ENCODE data around the gene TUBGCP3.
"Not testable (repeated sequence)": the region's sequence is repeated elsewhere in the genome, so short reads cannot be mapped to it uniquely, and the experiment has no call there.

TUBGCP3 gene

DNA sequence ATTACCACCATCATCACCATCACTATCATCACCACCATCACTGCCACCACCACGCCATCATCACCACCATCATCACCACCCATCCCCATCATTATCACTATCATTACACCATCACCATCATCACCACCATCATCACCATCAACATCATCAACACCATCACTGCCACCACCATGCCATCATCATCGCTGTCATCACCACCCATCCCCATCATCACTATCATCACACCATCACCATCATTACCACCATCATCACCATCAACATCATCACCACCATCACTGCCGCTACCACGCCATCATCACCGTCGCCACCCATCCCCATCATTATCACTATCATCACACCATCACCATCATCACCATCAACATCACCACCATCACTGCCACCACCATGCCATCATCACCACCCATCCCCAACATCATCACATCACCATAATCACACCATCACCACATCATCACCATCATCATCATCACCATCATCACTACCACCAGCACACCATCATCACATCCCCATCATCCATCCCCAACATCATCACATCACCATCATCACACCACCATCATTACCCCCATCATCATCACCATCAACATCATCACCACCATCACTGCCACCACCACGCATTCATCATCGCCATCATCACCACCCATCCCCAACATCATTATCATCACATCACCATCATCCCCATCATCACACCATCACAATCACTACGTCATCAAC lies 61.7 kb downstream of the TUBGCP3 start:
- no peak for DNase-seq (ENCODE audit: low read depth)

DNA sequence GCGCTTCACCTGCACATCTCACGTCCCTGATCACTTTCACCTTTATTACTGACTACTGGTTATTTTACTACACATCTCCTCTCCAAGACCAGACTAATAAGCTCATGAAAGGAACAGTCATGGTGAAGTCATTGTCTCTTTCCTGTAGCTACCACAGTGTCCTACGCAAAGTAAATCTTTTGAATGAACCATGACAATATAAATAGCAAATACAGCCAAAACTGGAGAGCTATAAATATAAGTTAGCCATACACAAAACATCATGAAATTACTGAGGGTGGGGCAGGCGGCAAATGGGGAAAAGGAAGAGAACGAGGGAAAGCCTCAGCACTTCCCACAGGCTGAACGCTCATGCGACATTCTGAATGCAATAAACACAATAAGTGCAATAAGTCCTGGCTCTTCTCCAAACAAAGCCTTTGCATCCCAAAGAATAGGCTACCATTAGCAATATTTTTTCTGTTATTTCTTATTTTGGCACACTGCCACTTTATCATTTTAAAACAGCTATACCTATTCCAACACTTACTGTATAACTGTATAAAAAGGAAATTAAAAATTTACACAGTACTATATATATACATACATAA lies 62.5 kb downstream of the TUBGCP3 start:
- DNase-seq (ENCODE audit: low read depth): no peak

DNA sequence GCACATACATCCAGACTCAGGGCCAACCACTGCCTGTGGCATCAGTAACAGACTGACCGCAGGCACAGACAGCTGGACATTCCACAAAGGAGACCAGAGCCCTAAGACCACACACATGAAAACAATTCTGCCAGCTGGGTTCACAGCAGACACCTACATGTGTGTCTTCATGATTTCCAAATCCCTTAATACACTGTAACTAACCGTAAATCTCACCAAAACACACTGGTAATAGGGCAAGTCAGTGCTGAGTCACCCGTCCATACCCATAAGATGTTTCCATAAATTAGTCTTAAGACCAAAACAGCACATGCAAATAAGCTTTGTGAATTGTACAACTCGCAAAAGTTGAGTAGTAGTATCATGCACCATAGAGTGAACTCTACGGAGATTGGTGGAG lies 65.4 kb downstream of the TUBGCP3 start:
- no peak for DNase-seq (ENCODE audit: low read depth)

DNA sequence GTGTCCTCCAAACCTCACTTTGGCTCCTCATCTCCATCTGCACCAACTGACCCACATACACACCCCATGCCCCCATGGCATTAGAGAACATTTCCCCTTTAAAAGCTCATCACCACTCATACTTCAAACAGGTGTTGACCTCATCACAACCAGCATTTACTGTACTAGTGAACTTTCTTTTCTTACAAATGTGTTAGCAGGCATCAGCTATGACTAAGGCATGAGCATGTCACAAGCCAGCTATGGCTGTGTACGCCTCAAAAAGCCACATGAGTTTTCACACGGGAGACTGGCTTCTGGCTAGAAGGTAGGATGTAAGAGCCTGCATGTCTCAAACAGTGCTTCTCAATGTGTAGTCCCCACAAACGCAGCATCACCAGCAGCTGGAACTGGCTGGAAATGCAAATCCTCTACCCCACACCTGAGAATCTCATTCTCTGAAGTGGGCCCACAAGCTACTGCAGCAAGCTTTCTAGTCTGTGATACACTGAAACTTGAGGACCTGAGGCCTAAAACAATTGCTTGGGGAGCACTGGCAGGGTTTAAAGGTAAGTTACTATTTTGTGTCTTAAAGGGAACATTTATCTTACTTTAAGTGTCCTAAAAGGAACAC lies 66.8 kb downstream of the TUBGCP3 start:
- no peak for DNase-seq (ENCODE audit: low read depth)

DNA sequence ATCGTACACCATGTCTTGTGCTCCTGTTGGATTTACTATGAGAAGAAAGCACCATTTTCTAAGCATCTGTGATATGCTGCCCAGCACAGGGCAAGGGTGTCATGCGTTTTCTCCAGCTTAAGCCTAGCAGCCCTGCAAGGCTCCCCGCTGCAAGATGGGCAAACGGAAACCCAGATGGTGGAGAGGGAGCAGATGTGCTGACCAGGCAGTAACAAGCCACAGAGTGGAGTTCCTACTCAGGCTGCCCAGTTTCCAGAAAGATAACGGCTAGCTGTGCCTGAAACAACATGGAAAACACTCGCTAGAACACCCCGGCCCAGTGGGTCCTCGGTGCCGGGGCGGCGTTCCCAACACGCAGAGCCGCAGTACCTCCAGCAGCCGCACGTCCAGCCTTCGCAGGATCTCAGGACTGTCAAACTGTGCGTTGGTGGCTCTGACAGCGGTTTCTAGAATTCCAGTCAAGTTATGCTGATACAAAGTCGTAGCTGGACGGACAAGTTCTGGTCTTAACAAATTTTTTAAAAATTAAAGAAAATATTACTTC lies 68.4 kb downstream of the TUBGCP3 start:
- DNase-seq (ENCODE audit: low read depth): no peak

DNA sequence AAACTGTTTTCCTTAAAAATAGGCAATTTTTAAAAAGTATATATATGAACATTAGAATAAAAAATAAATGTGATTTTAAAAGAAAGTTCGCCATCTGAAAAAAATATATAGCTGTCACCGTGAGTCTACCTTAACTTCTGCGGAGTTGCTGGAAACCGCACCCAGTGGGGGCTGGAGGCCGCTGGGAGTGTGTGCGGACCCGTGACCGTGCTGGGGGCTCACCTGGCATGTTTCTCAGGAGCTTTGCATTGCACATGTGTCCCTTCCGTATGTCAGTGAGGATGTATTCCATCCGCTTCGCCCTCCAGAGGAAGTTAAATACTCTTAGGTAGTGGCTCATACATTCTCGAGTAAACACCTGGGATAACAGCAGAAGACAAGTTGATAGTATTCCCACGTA lies 71.7 kb downstream of the TUBGCP3 start:
- DNase-seq (ENCODE audit: low read depth): no peak

DNA sequence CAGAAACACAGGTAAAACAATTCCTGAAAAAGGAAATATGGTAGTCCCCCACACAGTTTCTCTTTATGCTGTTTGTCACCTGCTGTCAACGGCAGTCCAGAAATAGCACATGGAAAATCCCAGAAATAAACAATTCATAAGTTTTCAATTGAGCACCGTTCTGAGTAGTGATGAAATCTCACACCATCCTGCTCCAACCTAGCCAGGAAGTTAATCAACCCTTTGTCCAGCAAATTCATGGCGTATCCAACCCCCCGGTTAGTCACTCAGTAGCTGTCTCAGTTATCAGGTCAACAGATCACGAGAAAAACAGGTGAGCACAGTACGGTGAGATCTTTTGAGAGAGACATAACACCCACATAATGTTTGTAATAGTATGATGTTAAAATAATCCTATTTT lies 74.2 kb downstream of the TUBGCP3 start:
- DNase-seq (ENCODE audit: low read depth): no peak

DNA sequence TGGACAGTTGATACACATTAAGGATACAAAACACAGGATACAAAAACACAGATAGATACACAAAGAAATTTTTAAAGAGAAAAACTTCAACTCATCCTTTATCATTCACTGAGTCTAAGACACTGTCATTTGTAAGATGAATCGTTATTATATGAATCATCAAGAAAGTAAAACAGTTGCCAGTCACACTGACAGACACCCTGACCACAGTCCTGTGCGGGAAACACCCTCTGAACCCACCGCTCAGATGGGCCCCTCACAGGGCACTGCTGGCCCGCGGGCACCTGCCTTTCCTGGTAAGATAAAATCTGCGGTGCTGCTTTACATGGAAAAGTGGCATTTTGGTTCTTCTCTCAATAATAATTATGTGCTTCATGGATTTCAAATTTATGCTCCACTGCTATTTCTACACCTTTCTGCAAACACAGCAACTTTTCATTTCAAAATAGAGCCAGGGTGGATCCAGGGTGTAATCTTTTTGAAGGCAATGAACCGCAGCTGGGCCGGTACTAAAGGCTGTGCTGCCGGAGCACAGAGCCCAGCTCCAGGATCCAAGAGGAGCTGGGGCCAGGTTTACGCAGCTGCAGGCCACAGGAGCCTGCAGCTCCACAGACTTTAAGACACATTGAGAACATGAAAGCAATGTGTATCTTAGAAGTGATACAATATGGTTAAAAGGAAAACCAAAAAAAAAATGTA lies 76.8 kb downstream of the TUBGCP3 start:
- DNase-seq (ENCODE audit: low read depth): no peak

DNA sequence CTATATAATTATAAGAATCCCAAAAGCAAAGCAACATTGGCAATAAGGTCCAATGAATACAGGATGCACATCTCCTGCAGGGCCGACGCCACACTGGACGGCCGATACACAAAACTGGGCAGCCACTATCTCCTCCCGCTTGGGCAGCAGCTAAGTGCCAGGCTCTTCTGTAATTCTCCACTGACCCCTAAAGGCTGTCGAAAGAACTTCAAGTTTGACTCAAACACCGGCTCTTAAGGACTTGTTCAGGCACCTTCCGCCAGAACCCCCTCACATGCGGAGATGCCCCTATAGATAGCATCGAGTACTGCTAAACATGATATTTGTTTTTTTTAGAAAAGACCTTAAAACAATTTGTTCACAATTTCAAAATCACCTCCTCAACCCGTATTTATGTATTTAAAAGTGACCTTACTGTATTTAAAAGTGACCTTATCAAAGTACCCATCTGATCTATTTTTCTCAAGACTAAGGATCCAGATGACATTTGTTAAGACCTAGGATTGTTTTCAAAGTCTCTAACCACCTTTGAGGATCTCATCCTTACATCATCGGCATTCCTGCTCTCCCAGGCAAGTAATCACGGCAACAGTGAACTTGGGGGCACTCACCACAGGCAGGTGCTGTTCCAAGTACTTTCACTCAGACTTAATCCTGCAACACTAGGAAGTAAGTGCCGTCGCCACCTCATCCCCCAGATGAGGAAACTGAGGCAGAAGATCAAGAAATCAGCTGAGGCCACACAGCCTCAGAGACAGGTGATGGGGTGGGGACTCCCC lies 77.8 kb downstream of the TUBGCP3 start:
- no peak for DNase-seq (ENCODE audit: low read depth)

DNA sequence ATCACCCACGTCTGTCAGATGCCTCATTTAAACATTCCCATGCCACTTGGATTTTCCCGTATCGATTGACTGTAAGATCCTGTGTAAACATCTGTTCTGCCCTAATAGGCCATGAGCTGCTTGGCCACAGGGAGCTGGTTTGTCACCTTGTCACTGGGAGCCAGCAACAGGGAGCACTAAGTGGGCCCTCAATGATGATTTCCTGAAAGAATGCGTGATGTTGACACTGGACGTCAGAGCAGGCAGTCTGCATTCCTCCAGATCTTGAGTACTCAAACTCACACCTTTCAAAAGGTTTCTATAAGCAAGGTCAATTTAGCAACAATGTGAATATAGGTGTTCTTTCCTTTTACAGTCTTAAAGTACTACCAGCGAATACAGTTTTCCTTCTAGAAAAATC lies 78.8 kb downstream of the TUBGCP3 start:
- no peak for DNase-seq (ENCODE audit: low read depth)

DNA sequence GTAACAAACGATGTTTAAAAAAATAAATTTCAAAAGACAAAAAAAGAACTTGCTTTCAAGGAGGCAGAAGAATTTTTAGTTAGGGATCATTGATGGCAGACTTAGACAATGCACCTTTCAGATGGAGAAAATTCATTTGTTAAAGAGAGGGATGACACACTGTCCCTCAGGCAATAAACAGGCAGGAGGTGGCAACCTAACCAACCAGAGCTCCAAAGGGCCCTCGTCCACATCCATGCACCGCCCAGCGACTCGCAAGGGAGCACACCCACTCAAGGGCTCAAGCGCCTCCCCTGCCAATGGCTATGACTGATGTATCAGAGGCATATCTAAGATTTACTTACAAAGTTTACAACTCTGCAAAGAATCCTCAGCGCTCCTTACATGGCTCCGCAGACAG lies 81.9 kb downstream of the TUBGCP3 start:
- DNase-seq (ENCODE audit: low read depth): no peak

DNA sequence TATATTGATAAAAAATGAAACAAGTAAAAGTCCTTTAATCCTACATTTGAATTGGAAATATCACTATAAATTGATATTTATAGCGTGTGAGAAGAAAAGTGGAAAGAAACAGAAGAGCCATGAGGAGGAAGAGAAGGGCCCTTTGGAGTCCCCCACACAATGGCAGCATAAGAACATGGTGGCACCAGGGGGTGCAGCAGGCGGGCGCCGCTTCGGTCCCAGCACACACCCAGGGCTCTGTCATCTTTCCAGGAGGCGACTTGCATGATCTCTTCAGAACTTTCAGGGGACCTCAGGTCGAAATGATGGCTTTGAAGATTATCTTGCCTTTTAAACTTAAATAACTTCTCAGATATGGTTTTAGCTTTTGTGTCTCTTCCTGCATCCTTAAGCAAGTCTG lies 91.8 kb downstream of the TUBGCP3 start:
- no peak for DNase-seq (ENCODE audit: low read depth)

DNA sequence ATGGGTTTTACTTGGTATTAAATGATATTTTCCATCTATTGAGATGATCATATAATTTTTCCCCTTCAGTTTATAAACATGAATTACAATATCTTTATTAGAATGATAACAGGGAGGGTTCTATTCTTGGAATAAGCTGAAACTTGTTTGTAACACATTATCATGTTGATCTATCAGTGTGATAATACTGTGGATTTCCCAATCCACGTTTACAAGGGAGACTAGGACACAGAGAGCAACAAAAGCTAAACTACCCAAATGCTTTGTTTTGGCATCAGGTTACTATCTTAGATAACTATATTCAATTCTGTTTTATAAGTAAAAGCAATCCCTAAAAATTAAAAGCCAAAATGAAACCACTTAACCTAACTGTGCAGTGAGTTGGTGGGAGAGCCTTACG lies 92.5 kb downstream of the TUBGCP3 start:
- DNase-seq (ENCODE audit: low read depth): no peak

DNA sequence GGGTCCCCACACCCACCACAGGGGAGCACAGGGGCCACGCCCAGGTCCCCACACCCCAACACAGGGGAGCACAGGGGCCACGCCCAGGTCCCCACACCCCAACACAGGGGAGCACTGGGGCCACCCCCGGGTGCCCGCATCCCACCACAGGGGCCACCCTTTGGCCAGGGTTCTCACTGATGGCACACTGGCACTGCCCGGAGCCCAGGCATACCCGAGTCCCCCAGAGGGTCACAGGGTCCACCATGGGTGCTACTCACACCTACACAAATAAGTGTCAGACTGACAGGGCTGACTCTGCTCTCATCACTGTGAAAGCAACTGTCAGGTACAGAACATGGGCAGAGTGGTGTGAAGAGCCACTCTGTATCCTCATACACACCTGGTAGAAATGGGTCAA lies 98.8 kb downstream of the TUBGCP3 start:
- DNase-seq (ENCODE audit: low read depth): no peak

DNA sequence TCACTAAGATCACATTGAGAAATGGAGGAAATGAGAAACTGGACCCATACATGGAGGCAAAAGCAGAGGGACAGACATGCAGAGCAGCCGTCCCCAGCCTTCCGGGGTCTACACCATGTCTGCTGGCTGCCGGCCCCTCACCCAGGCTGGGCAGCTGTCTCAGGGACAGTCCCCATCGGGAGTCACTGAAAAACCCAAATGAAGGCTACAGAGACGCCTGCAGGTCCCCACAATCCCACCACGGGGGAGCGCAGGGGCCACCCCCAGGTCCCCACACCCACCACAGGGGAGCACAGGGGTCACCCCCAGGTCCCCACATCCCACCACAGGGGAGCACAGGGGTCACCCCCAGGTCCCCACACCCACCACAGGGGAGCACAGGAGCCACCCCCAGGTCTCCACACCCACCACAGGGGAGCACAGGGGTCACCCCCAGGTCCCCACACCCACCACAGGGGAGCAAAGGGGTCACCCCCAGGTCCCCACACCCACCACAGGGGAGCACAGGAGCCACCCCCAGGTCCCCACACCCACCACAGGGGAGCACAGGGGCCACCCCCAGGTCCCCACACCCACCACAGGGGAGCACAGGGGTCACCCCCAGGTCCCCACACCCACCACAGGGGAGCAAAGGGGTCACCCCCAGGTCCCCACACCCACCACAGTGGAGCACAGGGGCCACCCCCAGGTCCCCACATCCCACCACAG lies 99.5 kb downstream of the TUBGCP3 start:
- not testable (repeated sequence) for DNase-seq (ENCODE audit: low read depth)

DNA sequence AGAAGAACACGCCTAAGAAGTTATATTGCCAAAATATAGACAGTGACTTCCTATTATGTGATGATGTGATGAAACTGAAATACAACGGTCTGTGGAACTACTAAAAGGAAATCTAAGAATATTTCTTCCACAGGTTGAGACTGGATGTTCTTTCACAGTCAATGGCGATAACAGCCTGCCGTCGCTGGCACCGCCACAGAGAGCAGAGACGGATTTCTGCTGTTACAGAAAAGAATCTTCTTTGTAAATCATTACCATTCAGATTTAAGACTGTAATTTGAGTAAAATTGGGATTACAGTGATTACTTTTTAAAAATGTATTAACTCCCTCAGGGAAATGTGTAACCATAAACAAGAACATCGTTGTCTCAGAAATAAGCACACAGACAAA lies 100.8 kb downstream of the TUBGCP3 start:
- DNase-seq (ENCODE audit: low read depth): no peak

DNA sequence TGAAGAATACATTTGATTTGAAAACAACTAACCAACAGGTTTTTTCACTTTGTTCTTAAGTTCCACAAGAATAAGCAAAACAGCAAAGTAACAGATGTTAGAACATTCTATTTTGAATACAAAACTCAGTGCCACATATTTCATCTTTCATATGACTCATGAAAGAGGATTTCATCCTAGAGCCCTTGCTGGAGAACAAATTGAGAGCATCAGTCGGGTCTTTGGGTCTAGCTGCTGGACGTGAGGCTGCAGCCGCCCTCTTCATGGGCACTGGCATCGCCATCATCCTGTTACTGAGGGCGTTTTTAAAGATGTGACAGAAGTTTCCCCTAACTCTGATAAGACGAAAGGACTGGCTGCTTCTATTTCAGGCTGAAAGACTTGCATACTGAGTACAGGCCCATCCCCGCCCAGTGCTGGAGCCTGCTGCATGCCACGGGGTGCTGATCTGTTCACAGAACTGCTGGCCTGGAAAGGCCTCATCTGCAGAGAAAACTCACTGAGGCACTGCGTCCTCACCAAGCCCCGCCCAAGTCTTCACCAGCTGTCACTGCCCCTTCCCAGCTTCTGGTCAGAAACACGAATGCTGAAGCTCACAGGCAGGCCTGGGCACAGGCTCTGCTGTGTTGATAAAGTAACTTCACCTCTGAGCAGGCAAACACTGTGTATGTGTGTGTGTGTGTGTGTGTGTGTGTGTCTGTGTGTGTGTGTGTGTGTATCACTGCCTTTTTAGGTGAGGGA lies 101.4 kb downstream of the TUBGCP3 start:
- DNase-seq (ENCODE audit: low read depth): no peak

DNA sequence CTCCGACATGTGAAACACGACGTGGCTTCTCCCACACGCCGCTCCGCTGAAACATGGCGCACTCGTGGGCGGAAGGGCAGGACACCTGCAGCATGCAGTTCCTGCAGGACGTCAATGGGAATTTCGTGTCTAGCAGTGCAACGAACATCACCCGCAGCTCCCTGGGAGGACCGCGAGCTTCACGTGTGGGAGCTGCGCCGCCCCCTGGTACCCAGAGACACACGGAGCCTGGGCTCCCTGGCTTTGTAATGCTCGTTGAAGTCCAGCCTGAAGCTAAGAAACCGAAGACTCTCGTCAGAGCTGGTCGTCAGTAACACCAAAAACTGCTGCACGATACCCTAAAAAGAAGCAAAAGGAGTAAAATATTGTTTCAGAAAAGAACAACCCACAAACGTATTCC lies 102.1 kb downstream of the TUBGCP3 start:
- not testable (repeated sequence) for DNase-seq (ENCODE audit: low read depth)

DNA sequence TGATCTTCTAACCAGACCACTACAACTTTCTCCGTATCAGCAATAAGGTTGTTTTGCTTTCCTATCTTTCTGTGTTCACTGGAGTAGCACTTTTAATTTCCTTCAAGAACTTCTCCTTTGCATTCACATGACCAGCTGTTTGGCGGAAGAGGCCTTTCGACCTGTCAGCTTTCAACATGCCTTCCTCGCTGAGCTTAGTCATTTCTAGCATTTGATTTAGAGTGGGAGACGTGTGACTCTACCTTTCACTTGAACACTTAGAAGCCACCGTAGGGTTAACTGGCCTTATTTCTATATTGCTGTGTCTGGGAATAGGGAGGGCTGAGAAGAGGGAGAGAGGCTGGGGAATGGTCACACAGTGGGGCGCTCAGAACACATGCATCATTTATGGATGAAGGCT lies 104.7 kb downstream of the TUBGCP3 start:
- no peak for DNase-seq (ENCODE audit: low read depth)

DNA sequence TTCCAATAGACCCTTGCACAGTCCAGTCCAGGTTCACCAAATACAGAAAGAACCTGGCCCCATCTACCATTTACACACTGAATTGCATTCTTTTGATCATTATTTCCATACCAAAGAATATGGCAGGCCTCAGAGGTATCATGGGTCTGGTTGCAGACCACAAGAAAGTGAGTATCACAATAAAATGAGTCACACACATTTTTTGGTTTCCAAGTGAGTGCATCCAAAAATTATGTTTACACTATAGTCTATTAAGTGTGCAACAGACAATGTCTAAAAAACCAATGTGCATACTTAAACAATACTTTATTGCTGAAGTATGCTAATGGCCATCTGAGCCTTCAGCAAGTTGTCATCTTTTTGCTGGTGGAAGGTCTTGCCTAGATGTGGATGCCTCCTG lies 106.5 kb downstream of the TUBGCP3 start:
- no peak for DNase-seq (ENCODE audit: low read depth)

DNA sequence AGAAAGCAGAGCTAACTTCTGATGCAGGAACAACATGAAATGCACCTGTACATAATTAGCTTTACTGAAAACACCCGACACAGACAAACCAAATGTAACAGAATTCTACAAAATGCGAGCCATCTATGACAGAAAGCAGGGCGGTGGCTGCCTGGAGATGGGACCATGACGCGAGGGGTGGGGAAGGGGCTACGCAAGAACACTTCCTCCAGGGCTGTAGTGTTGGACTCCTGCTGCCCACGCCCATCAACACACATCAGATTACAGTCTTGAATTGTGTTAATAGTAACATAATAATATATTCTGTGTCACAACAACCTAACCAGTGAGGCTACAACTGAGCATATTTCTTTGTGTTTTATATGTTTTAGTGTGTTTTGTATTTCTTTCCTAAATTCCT lies 108.6 kb downstream of the TUBGCP3 start:
- DNase-seq (ENCODE audit: low read depth): no peak
